ENCODE data around the gene PRODH2. TPM values are rescaled to one million over a fixed set of nuclear protein-coding genes. Genes with fewer than 3 reads are reported as not detected.

The PRODH2 gene
- total and polyA plus RNA-seq, 2 of the 13 experiments (the other 11 are each of a cell fraction or from before 2014, with no cell fraction given) = 86.7 to 118 TPM

GRCh38 chr19:35775298-35776101 is 37.1 kb downstream of the PRODH2 start, which contains the start of gene ARHGAP33 (continued):
- TF ChIP-seq ZNF318 (CRISPR knock-in tag; IDR thresholded peaks at IDR 0.05) (no peak), MED8 (CRISPR knock-in tag; IDR thresholded peaks at IDR 0.05; ENCODE audit: insufficient replicate concordance) (no peak), MAF1 (CRISPR knock-in tag; IDR thresholded peaks at IDR 0.05; ENCODE audit: borderline replicate concordance) (no peak), ZNF354B (CRISPR knock-in tag; IDR thresholded peaks at IDR 0.05) (no peak), ZNF276 (CRISPR knock-in tag; IDR thresholded peaks at IDR 0.05; ENCODE audit: low read depth) (no peak), RBFOX2 (IDR thresholded peaks at IDR 0.05; ENCODE audit: low read depth, low read length) (peak; percentile 36; the same call in 1 of the 2 replicates), ZNF468 (CRISPR knock-in tag; IDR thresholded peaks at IDR 0.05) (no peak), ISL2 (CRISPR knock-in tag; IDR thresholded peaks at IDR 0.05) (no peak), ARNT2 (CRISPR knock-in tag; IDR thresholded peaks at IDR 0.05; ENCODE audit: low read depth) (no peak; the same call in 1 of the 2 replicates), BRCA1 (CRISPR knock-in tag; IDR thresholded peaks at IDR 0.05) (no peak)
- TF ChIP-seq, protein P1, sequence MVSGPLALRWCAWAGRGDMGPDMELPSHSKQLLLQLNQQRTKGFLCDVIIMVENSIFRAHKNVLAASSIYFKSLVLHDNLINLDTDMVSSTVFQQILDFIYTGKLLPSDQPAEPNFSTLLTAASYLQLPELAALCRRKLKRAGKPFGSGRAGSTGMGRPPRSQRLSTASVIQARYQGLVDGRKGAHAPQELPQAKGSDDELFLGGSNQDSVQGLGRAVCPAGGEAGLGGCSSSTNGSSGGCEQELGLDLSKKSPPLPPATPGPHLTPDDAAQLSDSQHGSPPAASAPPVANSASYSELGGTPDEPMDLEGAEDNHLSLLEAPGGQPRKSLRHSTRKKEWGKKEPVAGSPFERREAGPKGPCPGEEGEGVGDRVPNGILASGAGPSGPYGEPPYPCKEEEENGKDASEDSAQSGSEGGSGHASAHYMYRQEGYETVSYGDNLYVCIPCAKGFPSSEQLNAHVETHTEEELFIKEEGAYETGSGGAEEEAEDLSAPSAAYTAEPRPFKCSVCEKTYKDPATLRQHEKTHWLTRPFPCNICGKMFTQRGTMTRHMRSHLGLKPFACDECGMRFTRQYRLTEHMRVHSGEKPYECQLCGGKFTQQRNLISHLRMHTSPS (CRISPR knock-in tag; IDR thresholded peaks at IDR 0.05; ENCODE audit: low read depth) = no peak
- TF ChIP-seq, protein P2, sequence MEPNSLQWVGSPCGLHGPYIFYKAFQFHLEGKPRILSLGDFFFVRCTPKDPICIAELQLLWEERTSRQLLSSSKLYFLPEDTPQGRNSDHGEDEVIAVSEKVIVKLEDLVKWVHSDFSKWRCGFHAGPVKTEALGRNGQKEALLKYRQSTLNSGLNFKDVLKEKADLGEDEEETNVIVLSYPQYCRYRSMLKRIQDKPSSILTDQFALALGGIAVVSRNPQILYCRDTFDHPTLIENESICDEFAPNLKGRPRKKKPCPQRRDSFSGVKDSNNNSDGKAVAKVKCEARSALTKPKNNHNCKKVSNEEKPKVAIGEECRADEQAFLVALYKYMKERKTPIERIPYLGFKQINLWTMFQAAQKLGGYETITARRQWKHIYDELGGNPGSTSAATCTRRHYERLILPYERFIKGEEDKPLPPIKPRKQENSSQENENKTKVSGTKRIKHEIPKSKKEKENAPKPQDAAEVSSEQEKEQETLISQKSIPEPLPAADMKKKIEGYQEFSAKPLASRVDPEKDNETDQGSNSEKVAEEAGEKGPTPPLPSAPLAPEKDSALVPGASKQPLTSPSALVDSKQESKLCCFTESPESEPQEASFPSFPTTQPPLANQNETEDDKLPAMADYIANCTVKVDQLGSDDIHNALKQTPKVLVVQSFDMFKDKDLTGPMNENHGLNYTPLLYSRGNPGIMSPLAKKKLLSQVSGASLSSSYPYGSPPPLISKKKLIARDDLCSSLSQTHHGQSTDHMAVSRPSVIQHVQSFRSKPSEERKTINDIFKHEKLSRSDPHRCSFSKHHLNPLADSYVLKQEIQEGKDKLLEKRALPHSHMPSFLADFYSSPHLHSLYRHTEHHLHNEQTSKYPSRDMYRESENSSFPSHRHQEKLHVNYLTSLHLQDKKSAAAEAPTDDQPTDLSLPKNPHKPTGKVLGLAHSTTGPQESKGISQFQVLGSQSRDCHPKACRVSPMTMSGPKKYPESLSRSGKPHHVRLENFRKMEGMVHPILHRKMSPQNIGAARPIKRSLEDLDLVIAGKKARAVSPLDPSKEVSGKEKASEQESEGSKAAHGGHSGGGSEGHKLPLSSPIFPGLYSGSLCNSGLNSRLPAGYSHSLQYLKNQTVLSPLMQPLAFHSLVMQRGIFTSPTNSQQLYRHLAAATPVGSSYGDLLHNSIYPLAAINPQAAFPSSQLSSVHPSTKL (CRISPR knock-in tag; IDR thresholded peaks at IDR 0.05) = no peak
